NCI-H187 (cell line): ENCODE data around the gene C19orf47.

ENCODE experiments used
- DNase-seq, 2 experiments: peaks; one replicate each; lab custom pipeline; 2025; lab: John Stamatoyannopoulos, UW

The C19orf47 gene

GRCh38 chr19:40282209-40282580 is 66.0 kb downstream of the C19orf47 start:
- DNase-seq, result no peak

- no peak for DNase-seq
These were observed 66.6 kb downstream of the C19orf47 start for GRCh38 chr19:40281381-40282208.

- no peak for DNase-seq
These were observed 67.5 kb downstream of the C19orf47 start for GRCh38 chr19:40280608-40281221.

- DNase-seq, result no peak
These were observed 68.2 kb downstream of the C19orf47 start for GRCh38 chr19:40279761-40280607.

GRCh38 chr19:40279120-40279551 is 69.1 kb downstream of the C19orf47 start:
- no peak for DNase-seq

- DNase-seq, result no peak
These were observed 69.7 kb downstream of the C19orf47 start for GRCh38 chr19:40278361-40279035.

GRCh38 chr19:40277356-40278059 is 70.7 kb downstream of the C19orf47 start:
- DNase-seq, result no peak

GRCh38 chr19:40274585-40275544 is 73.3 kb downstream of the C19orf47 start:
- no peak for DNase-seq

- DNase-seq, result no peak
These were observed 74.5 kb downstream of the C19orf47 start for GRCh38 chr19:40273469-40274360.

- no peak for DNase-seq
These were observed 75.9 kb downstream of the C19orf47 start for GRCh38 chr19:40272261-40272660.

GRCh38 chr19:40271706-40272105 is 76.5 kb downstream of the C19orf47 start:
- DNase-seq, result no peak

GRCh38 chr19:40270362-40271089 is 77.7 kb downstream of the C19orf47 start:
- DNase-seq, result no peak
